ENCODE measurements around the gene VSIG2.

The VSIG2 gene, protein sequence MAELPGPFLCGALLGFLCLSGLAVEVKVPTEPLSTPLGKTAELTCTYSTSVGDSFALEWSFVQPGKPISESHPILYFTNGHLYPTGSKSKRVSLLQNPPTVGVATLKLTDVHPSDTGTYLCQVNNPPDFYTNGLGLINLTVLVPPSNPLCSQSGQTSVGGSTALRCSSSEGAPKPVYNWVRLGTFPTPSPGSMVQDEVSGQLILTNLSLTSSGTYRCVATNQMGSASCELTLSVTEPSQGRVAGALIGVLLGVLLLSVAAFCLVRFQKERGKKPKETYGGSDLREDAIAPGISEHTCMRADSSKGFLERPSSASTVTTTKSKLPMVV

DNA sequence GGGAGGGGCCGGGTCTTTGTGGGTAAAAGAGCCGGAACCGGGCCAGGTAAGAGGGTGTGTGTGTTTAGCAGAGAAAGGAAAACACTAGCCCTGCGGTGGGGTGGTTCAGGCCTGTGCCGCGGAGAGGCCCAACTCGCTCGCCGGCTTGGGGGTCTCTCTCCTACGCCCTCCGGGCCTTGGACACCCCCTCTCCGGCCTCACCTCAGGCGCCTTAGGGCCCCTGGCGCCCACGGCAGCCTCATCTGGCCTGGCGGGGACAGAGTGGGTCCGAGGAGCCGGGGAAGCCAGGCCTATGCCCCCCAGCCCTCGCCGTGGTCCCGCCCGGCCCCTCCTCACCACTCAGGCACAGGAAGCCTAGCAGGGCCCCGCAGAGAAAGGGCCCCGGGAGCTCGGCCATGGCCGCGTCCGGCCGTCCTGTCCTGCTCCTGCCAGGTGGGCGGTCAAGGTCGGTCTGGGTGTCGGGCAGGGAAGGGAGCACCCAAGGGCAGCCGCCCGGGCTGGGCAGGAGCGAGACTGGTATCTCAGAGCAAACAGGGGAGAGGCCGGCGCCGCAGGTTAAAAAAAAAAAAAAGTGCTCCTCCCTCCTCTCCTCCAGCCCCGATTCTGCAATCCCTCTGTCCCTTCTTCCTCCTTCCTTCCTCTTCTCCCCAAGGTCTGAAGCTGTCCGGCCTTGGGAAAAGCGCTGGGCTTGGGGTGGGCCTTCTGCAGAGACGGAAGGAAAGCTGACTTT, at the start of gene VSIG2:
Gene VSIG2, minus strand, starts transcription at position 515 of the 730 bp plus-strand sequence. Its CDS starts 118 bp downstream, at position 397.
- no peak within 1 kb of the TSS for H3K4me3 ChIP-seq (ENCODE audit: low read depth, low read length)
- no peaks in the 10 kb centered on the region for H3K9me3 ChIP-seq (ENCODE audit: control insufficient read depth, insufficient read depth, low read depth, low read length)
- POLR2A ChIA-PET, result interaction anchor here (1.1 to 2.0 kb wide), 3 partner anchors 8 to 78 kb away, joined by 4 to 9 read pairs (median 4); partner anchors contain the start of genes NRGN, SIAE and SPA17
- no peak for TF ChIP-seq ZBTB6 (tag by site-specific recombination; IDR thresholded peaks at IDR 0.05)
- no peak for TF ChIP-seq FEZF1 (tag by site-specific recombination; IDR thresholded peaks at IDR 0.05)
- CTCF ChIA-PET, result interaction anchor here (1.2 to 2.1 kb wide), 3 partner anchors 26 to 85 kb away, joined by 3 to 9 read pairs (median 7); no protein-coding TSS in a partner anchor
- H3K27ac ChIP-seq (ENCODE audit: extremely low read depth, low read depth, low read length), result no peak within 1 kb of the TSS
- H3K36me3 ChIP-seq (ENCODE audit: control insufficient read depth in 2 of 2, insufficient read depth in 1 of 2, low read length in 2 of 2), result no peaks in the 10 kb centered on the region
- H3K4me1 ChIP-seq (ENCODE audit: control insufficient read depth, insufficient read depth, low read length), result no peaks in the 10 kb centered on the region

DNA sequence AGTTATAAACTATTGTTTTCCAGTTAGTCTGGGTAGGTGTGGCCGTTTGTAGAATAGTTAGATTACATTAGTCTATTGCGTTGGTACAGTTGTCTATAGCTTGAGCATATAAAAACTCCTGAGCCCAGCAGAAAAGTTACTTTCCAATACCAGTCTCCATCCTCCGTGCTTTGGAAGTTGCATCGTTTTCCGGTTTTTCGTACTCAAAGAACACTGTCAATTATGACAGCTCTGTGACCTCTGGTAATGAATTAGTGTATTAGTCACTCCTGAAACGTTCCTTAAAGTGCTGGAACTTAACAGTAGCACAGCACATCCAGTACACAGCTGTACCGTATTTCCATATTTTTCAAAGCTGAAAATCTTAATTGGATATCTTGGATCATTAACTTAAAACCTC, 49.0 kb upstream of the VSIG2 start:
- H3K4me1 ChIP-seq (ENCODE audit: control insufficient read depth, insufficient read depth, low read length), result no peaks in the 10 kb centered on the region
- H3K36me3 ChIP-seq (ENCODE audit: control insufficient read depth in 2 of 2, insufficient read depth in 1 of 2, low read length in 2 of 2), result no peaks in the 10 kb centered on the region
- POLR2A ChIA-PET, result interaction anchor here (1.3 to 2.3 kb wide), 6 partner anchors 13 to 128 kb away, joined by 4 to 14 read pairs (median 10); partner anchors contain the start of genes SIAE and SPA17
- peak overlapping the region; percentile 88 for H3K4me3 ChIP-seq (ENCODE audit: low read depth, low read length)
- no peaks in the 10 kb centered on the region for H3K9me3 ChIP-seq (ENCODE audit: control insufficient read depth, insufficient read depth, low read depth, low read length)
- CTCF ChIA-PET, result interaction anchor here (0.6 to 2.7 kb wide), 8 partner anchors 13 to 248 kb away, joined by 3 to 16 read pairs (median 5); no protein-coding TSS in a partner anchor
- TF ChIP-seq ZFHX2 (tag by site-specific recombination; conservative IDR thresholded peaks at IDR 0.05) (no peak), ZBTB11 (tag by site-specific recombination; conservative IDR thresholded peaks at IDR 0.05; ENCODE audit: low read depth) (no peak), ZNF121 (tag by site-specific recombination; IDR thresholded peaks at IDR 0.05) (no peak)
- TF ChIP-seq, protein P1, sequence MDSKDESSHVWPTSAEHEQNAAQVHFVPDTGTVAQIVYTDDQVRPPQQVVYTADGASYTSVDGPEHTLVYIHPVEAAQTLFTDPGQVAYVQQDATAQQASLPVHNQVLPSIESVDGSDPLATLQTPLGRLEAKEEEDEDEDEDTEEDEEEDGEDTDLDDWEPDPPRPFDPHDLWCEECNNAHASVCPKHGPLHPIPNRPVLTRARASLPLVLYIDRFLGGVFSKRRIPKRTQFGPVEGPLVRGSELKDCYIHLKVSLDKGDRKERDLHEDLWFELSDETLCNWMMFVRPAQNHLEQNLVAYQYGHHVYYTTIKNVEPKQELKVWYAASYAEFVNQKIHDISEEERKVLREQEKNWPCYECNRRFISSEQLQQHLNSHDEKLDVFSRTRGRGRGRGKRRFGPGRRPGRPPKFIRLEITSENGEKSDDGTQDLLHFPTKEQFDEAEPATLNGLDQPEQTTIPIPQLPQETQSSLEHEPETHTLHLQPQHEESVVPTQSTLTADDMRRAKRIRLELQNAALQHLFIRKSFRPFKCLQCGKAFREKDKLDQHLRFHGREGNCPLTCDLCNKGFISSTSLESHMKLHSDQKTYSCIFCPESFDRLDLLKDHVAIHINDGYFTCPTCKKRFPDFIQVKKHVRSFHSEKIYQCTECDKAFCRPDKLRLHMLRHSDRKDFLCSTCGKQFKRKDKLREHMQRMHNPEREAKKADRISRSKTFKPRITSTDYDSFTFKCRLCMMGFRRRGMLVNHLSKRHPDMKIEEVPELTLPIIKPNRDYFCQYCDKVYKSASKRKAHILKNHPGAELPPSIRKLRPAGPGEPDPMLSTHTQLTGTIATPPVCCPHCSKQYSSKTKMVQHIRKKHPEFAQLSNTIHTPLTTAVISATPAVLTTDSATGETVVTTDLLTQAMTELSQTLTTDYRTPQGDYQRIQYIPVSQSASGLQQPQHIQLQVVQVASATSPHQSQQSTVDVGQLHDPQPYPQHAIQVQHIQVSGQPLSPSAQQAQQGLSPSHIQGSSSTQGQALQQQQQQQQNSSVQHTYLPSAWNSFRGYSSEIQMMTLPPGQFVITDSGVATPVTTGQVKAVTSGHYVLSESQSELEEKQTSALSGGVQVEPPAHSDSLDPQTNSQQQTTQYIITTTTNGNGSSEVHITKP (tag by site-specific recombination; IDR thresholded peaks at IDR 0.05), result no peak; the same call in 1 of the 2 replicates
- H3K27ac ChIP-seq (ENCODE audit: extremely low read depth, low read depth, low read length), result peak overlapping the region; percentile 92; the same call in 1 of the 2 replicates

- CTCF ChIA-PET, result interaction anchor here (0.6 to 2.7 kb wide), 6 partner anchors 12 to 249 kb away, joined by 3 to 16 read pairs (median 7); no protein-coding TSS in a partner anchor
- peak within 1 kb of the TSS; percentile 88 for H3K4me3 ChIP-seq (ENCODE audit: low read depth, low read length)
- POLR2A ChIA-PET, result interaction anchor here (1.1 to 2.3 kb wide), 7 partner anchors 13 to 127 kb away, joined by 3 to 14 read pairs (median 9); partner anchors contain the start of genes SIAE and SPA17
- no peaks in the 10 kb centered on the region for H3K9me3 ChIP-seq (ENCODE audit: control insufficient read depth, insufficient read depth, low read depth, low read length)
- no peaks in the 10 kb centered on the region for H3K4me1 ChIP-seq (ENCODE audit: control insufficient read depth, insufficient read depth, low read length)
- no peaks in the 10 kb centered on the region for H3K36me3 ChIP-seq (ENCODE audit: control insufficient read depth in 2 of 2, insufficient read depth in 1 of 2, low read length in 2 of 2)
- peak within 1 kb of the TSS; percentile 92 for H3K27ac ChIP-seq (ENCODE audit: extremely low read depth, low read depth, low read length)
- TF ChIP-seq ZNF561 (tag by site-specific recombination; IDR thresholded peaks at IDR 0.05; ENCODE audit: borderline replicate concordance), result no peak
- TF ChIP-seq ZNF596 (tag by site-specific recombination; IDR thresholded peaks at IDR 0.05), result peak; percentile 33; the same call in 1 of the 2 replicates
- no peak for TF ChIP-seq GLI2 (tag by site-specific recombination; IDR thresholded peaks at IDR 0.05; ENCODE audit: borderline replicate concordance, low read depth)
- TF ChIP-seq ZNF660 (tag by site-specific recombination; IDR thresholded peaks at IDR 0.05), result peak; percentile 39; the same call in 1 of the 2 replicates
- TF ChIP-seq ZNF555 (tag by site-specific recombination; conservative IDR thresholded peaks at IDR 0.05), result no peak
- TF ChIP-seq ZNF585B (tag by site-specific recombination; IDR thresholded peaks at IDR 0.05), result no peak
- no peak for TF ChIP-seq WT1 (tag by site-specific recombination; IDR thresholded peaks at IDR 0.05)
- TF ChIP-seq KLF8 (tag by site-specific recombination; IDR thresholded peaks at IDR 0.05), result peak; percentile 68; the same call in 1 of the 2 replicates
- TF ChIP-seq FEZF1 (tag by site-specific recombination; IDR thresholded peaks at IDR 0.05), result no peak
- TF ChIP-seq, protein P2, sequence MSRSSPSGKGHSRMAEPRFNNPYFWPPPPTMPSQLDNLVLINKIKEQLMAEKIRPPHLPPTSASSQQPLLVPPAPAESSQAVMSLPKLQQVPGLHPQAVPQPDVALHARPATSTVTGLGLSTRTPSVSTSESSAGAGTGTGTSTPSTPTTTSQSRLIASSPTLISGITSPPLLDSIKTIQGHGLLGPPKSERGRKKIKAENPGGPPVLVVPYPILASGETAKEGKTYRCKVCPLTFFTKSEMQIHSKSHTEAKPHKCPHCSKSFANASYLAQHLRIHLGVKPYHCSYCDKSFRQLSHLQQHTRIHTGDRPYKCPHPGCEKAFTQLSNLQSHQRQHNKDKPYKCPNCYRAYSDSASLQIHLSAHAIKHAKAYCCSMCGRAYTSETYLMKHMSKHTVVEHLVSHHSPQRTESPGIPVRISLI (tag by site-specific recombination; IDR thresholded peaks at IDR 0.05), result no peak
- 0 out of 2 replicates have a peak, but pooled peaks have one; percentile 7 for TF ChIP-seq OSR2 (tag by site-specific recombination; IDR thresholded peaks at IDR 0.05)
- no peak for TF ChIP-seq ZNF530 (tag by site-specific recombination; IDR thresholded peaks at IDR 0.05; ENCODE audit: low read depth)
These were observed 48.3 kb upstream of the VSIG2 start, which contains the start of gene MSANTD2 for GRCh38 chr11:124800226-124800929. MSANTD2 (minus strand) TSS chr11:124800406; CDS start chr11:124800380, 26 bp downstream.
